Right atrium auricular region (tissue), 2 donors: ENCODE measurements around the gene SASH1. TPM values are rescaled to one million over a fixed set of nuclear protein-coding genes. Genes with fewer than 3 reads are reported as not detected.

Source experiments
- DNase-seq: peaks from one replicate; pipeline ENCODE4 v3.0.0-alpha.2; 2019; ENCODE audit warnings: low spot score
- H3K27ac ChIP-seq, 2 donors: fragments of 200-600 bp; sonication (generic); 1 replicate in 1 of 2; 2 replicates in 1 of 2; pipeline ENCODE4 v1.5.1; 2016 to 2019
- H3K27me3 ChIP-seq, 2 donors: fragments of 200-600 bp; sonication (generic); one replicate each; pipeline versions ENCODE4 v1.5.1 to v1.6.0; 2017 to 2019
- H3K36me3 ChIP-seq: fragments of 200-600 bp; sonication (generic); one replicate; pipeline ENCODE4 v1.5.1; 2016
- H3K4me1 ChIP-seq, 2 donors: fragments of 200-600 bp; sonication (generic); one replicate each; pipeline versions ENCODE4 v1.5.1 to v1.6.0; 2017 to 2019
- H3K4me3 ChIP-seq, 2 donors: fragments of 200-600 bp; sonication (generic); 1 replicate in 1 of 2; 2 replicates in 1 of 2; pipeline ENCODE4 v1.5.1; 2017 to 2019; ENCODE audit warnings: mild to moderate bottlenecking in 1 of 2, moderate library complexity in 1 of 2
- H3K9me3 ChIP-seq, 2 donors: fragments of 200-600 bp; sonication (generic); one replicate each; pipeline ENCODE4 v1.5.1; 2019
- CTCF ChIP-seq, 2 donors: fragments of 200-600 bp; sonication (generic); IDR thresholded peaks; one replicate each; pipeline ENCODE4 v1.5.1; 2019; ENCODE audit warnings: antibody characterized with exemption in 2 of 2
- total RNA-seq, 2 donors: library from RNA; depleted of rRNA; stranded (reverse); fragments of >200 nt; gene quantifications; one replicate each; pipeline ENCODE4 v1.1.0, GENCODE V29; 2016

Gene SASH1
- total RNA-seq, 2 donors from 2014 or later: 39.0 to 42.3 TPM

- Histone ChIP-seq H3K27me3 (no peaks in the 10 kb centered on the region), H3K4me1 (peaks cover 0 to 7% of the 10 kb centered on the region in 2 donors), H3K36me3 (peaks cover 100% of the 10 kb centered on the region), H3K4me3 (no peak overlapping the region), H3K27ac (no peak overlapping the region), H3K9me3 (no peaks in the 10 kb centered on the region)
- DNase-seq: no peak
- no peak for TF ChIP-seq CTCF (IDR thresholded peaks at IDR 0.05)
Observed at GRCh38 chr6:148544421-148544820, 201.8 kb downstream of the SASH1 start.

GRCh38 chr6:148545901-148546300 lies 203.3 kb downstream of the SASH1 start:
- H3K4me3 ChIP-seq: no peak overlapping the region
- peaks cover 95% of the 10 kb centered on the region for H3K36me3 ChIP-seq
- no peak for DNase-seq
- no peaks in the 10 kb centered on the region for H3K27me3 ChIP-seq
- H3K27ac ChIP-seq: no peak overlapping the region
- no peak for TF ChIP-seq CTCF (IDR thresholded peaks at IDR 0.05)
- peaks cover 0 to 7% of the 10 kb centered on the region in 2 donors for H3K4me1 ChIP-seq
- no peaks in the 10 kb centered on the region for H3K9me3 ChIP-seq

- Histone ChIP-seq H3K4me3 (no peak overlapping the region), H3K9me3 (no peaks in the 10 kb centered on the region), H3K36me3 (peaks cover 83% of the 10 kb centered on the region), H3K27ac (no peak overlapping the region), H3K27me3 (no peaks in the 10 kb centered on the region), H3K4me1 (peaks cover 0 to 7% of the 10 kb centered on the region in 2 donors)
- DNase-seq: no peak
- no peak for TF ChIP-seq CTCF (IDR thresholded peaks at IDR 0.05)
Observed at GRCh38 chr6:148547110-148547509, 204.5 kb downstream of the SASH1 start.

GRCh38 chr6:148548065-148548748 lies 205.6 kb downstream of the SASH1 start:
- Histone ChIP-seq H3K27ac (peak overlapping the region; percentile 3 to 12), H3K4me1 (peaks cover 0 to 7% of the 10 kb centered on the region in 2 donors), H3K27me3 (no peaks in the 10 kb centered on the region), H3K36me3 (peaks cover 72% of the 10 kb centered on the region), H3K4me3 (no peak overlapping the region), H3K9me3 (no peaks in the 10 kb centered on the region)
- no peak for DNase-seq
- no peak for TF ChIP-seq CTCF (IDR thresholded peaks at IDR 0.05)

DNA sequence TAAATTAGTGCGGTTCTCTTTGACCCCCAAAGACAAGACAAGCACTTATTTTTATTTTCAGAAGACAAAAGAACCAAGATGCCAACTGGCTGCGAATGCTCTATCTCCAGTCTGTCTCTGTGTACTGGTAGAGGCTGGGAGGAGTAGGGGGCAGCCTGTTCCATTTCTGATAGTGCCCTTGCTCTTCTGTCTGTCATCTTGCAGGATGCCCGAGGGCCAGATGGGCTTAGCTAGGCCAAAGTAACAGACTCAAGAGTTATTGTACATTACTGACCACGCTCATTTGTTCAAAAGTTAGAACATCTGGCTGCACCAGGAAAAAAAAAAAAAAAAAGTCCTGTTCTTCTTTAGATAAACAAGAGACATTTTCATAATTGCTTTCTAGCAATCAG lies 206.1 kb downstream of the SASH1 start:
- no peak overlapping the region for H3K4me3 ChIP-seq
- peaks cover 67% of the 10 kb centered on the region for H3K36me3 ChIP-seq
- no peak for TF ChIP-seq CTCF (IDR thresholded peaks at IDR 0.05)
- H3K27me3 ChIP-seq: no peaks in the 10 kb centered on the region
- peaks cover 0 to 7% of the 10 kb centered on the region in 2 donors for H3K4me1 ChIP-seq
- no peak for DNase-seq
- H3K9me3 ChIP-seq: no peaks in the 10 kb centered on the region
- H3K27ac ChIP-seq: peak overlapping the region in 1 of 2 donors; percentile 1

DNA sequence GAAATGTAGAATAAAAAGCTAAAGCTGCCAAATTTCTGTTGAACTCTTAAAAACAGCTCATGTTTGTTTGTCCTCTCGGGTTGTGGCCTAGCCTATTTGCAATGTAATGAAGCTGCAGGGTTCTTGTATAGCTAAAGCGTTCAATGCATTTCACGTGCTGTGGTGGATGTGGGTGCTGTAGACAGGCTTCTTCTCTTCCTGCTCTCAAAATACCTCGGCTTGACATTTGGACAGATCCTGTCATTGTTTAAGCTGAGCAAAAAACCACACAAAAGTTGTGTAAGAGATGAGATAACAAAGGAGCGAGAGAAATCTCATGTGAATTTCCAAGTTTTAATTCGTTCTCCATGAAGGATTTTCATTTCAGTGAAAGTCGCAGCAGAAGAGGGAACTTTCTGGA lies 207.9 kb downstream of the SASH1 start:
- Histone ChIP-seq H3K4me3 (no peak overlapping the region), H3K4me1 (peaks cover 0 to 7% of the 10 kb centered on the region in 2 donors), H3K27me3 (no peaks in the 10 kb centered on the region), H3K9me3 (no peaks in the 10 kb centered on the region), H3K27ac (peak overlapping the region in 1 of 2 donors; percentile 35), H3K36me3 (peaks cover 49% of the 10 kb centered on the region)
- DNase-seq: no peak
- TF ChIP-seq CTCF (IDR thresholded peaks at IDR 0.05): no peak
